ENCODE measurements around the gene BMPR1A.

Gene BMPR1A

DNA sequence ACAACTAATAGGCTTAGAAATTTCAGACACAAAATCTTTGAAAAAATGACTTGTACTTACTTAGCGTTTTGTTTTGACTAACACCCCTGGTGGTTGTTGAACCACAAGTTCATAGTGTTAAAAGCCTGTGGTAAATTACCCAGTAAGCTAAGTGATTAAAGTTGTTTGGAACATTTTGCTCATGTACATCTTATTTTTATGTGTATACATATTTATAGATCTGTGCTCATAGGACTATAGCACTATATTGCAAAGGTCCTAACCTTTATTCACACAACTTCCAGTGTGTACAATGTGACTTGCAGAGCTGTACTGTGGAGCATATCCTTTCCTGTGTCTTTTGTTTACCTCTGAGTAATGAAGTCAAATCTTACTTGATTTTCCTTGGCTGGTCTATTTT is 79.6 kb downstream of the BMPR1A start:
- TF ChIP-seq, protein P1, sequence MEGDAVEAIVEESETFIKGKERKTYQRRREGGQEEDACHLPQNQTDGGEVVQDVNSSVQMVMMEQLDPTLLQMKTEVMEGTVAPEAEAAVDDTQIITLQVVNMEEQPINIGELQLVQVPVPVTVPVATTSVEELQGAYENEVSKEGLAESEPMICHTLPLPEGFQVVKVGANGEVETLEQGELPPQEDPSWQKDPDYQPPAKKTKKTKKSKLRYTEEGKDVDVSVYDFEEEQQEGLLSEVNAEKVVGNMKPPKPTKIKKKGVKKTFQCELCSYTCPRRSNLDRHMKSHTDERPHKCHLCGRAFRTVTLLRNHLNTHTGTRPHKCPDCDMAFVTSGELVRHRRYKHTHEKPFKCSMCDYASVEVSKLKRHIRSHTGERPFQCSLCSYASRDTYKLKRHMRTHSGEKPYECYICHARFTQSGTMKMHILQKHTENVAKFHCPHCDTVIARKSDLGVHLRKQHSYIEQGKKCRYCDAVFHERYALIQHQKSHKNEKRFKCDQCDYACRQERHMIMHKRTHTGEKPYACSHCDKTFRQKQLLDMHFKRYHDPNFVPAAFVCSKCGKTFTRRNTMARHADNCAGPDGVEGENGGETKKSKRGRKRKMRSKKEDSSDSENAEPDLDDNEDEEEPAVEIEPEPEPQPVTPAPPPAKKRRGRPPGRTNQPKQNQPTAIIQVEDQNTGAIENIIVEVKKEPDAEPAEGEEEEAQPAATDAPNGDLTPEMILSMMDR (IDR thresholded peaks at IDR 0.05; ENCODE audit: extremely low read depth, insufficient read depth, missing control alignments), result no peak
- in situ Hi-C loops (cut with MboI; ENCODE audit: low pct_unique_long_range_greater_than_20kb, low sequenced_read_pairs, unreplicated experiment), result no loop called here
- DNase-seq (ENCODE audit: low spot score), result no peak

DNA sequence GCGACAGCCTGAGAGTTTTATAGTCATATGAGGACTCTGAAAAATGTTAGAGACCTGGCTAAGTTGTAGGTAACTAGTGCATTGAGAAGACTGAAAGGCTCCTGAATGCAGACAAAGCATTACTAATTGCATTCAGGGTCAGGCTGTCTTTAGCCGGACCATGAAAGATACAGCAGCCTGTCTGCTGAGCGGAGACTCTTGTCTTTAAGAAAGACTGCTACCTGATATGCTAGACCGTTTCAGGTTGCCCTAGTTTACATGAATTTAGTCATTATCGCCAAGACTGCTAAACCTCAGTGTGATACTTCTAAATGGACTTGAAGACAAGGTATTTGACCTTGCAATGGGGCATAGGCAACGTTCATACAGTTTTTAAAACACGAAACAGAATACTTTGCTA is 81.2 kb downstream of the BMPR1A start:
- in situ Hi-C loops (cut with MboI; ENCODE audit: low pct_unique_long_range_greater_than_20kb, low sequenced_read_pairs, unreplicated experiment), result no loop called here
- TF ChIP-seq, protein P1 (IDR thresholded peaks at IDR 0.05; ENCODE audit: extremely low read depth, insufficient read depth, missing control alignments), result no peak
- DNase-seq (ENCODE audit: low spot score), result no peak

DNA sequence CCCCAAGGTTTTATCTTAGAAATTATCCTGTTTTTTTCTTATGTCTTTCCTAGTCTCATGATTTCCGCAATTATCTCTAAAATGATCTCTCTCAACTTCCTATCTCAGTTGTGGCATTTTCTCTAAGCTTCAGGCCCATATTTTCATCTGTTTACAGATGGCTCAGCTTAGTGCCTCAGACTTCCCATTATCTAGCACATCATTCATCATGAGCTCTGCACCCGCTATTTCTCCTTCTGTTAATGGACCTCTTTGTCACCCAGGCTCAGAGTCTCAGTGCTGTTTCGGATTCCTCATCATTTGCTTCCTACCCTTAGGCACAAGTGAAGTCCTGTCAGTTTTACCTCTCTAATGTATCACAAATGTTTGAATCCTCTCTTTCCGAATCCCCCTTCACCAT is 84.1 kb downstream of the BMPR1A start:
- TF ChIP-seq, protein P1 (IDR thresholded peaks at IDR 0.05; ENCODE audit: extremely low read depth, insufficient read depth, missing control alignments), result no peak
- in situ Hi-C loops (cut with MboI; ENCODE audit: low pct_unique_long_range_greater_than_20kb, low sequenced_read_pairs, unreplicated experiment), result no loop called here
- DNase-seq (ENCODE audit: low spot score), result no peak

DNA sequence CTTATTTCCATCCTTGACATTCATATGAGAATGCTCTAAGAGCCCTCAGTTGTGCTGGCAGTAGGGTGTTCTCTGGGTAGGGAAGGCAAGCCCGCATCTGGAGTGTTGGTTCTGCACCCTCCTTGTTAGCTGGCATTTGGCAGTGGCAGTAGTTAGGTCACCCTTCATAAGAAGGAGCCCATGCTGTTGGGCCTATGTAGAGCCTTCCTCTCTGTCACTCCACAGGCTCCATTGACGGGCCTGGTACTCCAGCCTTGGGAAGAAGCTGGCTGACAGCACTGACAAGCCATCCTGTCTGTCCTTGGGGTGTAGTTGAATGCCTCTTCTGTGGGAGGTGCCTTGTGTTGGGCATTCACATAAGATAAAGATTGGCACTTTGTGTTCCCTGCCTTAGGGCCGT is 89.7 kb downstream of the BMPR1A start:
- no peak for DNase-seq (ENCODE audit: low spot score)
- TF ChIP-seq, protein P1 (IDR thresholded peaks at IDR 0.05; ENCODE audit: extremely low read depth, insufficient read depth, missing control alignments), result no peak
- in situ Hi-C loops (cut with MboI; ENCODE audit: low pct_unique_long_range_greater_than_20kb, low sequenced_read_pairs, unreplicated experiment), result no loop called here

DNA sequence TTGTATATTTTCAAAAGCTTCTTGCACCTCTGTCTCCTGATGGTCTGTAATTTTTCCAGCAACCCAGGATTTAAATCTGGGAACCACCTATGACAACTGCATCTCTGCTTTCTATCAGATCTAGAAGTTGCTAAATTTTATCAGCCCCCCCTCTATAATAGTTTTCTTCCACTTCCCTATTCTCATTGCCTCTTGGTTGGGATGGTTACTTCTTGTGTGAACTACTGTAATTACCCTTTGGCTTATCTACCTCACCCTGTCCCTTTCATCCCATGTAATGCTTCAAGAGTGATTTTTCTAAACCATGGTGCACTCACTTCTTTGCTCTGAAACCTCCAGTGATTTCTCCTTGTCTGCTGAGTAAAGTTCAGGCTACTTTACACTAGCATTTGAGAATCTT is 92.3 kb downstream of the BMPR1A start:
- in situ Hi-C loops (cut with MboI; ENCODE audit: low pct_unique_long_range_greater_than_20kb, low sequenced_read_pairs, unreplicated experiment), result no loop called here
- DNase-seq (ENCODE audit: low spot score), result no peak
- TF ChIP-seq, protein P1 (IDR thresholded peaks at IDR 0.05; ENCODE audit: extremely low read depth, insufficient read depth, missing control alignments), result no peak

DNA sequence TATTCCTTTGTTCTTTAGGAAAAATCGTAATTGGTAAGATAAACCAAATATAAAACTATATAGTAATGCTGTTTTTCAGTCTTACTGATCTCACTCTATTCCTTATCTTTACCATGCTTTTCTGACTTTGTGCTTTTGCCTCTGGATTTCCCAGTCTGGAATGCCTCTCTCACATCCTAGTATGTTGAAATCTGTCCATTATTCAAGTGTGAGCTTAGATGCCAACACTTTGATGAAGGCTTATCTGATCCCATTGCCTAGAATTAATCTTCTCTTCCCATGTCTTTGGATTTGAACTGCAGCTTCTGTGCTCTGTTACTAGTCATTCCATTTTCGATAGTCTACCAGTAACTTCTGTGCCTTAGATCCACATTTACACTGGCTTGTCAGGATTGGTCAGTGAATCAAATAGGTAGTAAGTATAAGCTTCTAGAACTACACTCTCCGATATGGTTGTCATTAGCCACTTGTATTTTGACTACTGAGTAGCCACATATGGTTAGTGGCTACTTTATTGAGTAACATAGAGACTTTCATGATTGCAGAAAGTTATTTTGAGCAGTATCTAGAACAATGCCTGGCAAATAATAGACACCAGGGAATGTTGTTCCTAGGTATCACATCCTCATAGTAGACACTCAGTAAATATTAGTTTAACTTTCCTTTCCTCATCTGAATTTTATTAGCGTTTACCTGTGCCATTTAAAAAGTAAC is 92.9 kb downstream of the BMPR1A start:
- DNase-seq (ENCODE audit: low spot score), result peak; percentile 35
- TF ChIP-seq, protein P1 (IDR thresholded peaks at IDR 0.05; ENCODE audit: extremely low read depth, insufficient read depth, missing control alignments), result no peak
- in situ Hi-C loops (cut with MboI; ENCODE audit: low pct_unique_long_range_greater_than_20kb, low sequenced_read_pairs, unreplicated experiment), result no loop called here

Measured in GM13977 (cell line).